Left lobe of liver (tissue), 2 donors: ENCODE data around the gene ZNF341. TPM values are rescaled to one million over a fixed set of nuclear protein-coding genes. Genes with fewer than 3 reads are reported as not detected.
"Not testable (repeated sequence)": the region's sequence is repeated elsewhere in the genome, so short reads cannot be mapped to it uniquely, and the experiment has no call there.

ENCODE experiments used
- ATAC-seq: fragments of 200-7000 bp; cut with Tn5 transposase; one replicate; pipeline ENCODE4 v1.9.1; 2020; ENCODE audit warnings: mild to moderate bottlenecking, moderate library complexity
- DNase-seq: peaks from one replicate; pipeline ENCODE4 v3.0.0-alpha.2; 2020; ENCODE audit warnings: low spot score
- total RNA-seq: library from RNA; stranded (reverse); gene quantifications from one replicate; pipeline ENCODE4 v1.2.1, GENCODE V29; 2021
- donor health status: DM: no; HTN: no; CAD: no; lungs with moderate emphysema.
- donor health status: DM: no; HTN: yes; CAD: no.

Gene ZNF341
- total RNA-seq, 1 donor from 2014 or later, result 1.5 TPM

- DNase-seq (peak; percentile 56), ATAC-seq (peak; percentile 66)
These were observed 60.3 kb downstream of the ZNF341 start for GRCh38 chr20:33791959-33792597.

GRCh38 chr20:33792598-33792989 lies 60.8 kb downstream of the ZNF341 start:
- ATAC-seq, DNase-seq: not testable (repeated sequence)

GRCh38 chr20:33793011-33793931 lies 61.5 kb downstream of the ZNF341 start:
- ATAC-seq (no peak), DNase-seq (no peak)

GRCh38 chr20:33796263-33796906 lies 64.6 kb downstream of the ZNF341 start:
- DNase-seq (no peak), ATAC-seq (no peak)

- ATAC-seq (no peak), DNase-seq (no peak)
These were observed 65.2 kb downstream of the ZNF341 start for GRCh38 chr20:33796907-33797544.

- ATAC-seq, result no peak
- no peak for DNase-seq
These were observed 66.6 kb downstream of the ZNF341 start for GRCh38 chr20:33798444-33798843.

GRCh38 chr20:33803921-33804337 lies 72.1 kb downstream of the ZNF341 start:
- ATAC-seq, result no peak
- DNase-seq, result no peak

- ATAC-seq (no peak), DNase-seq (no peak)
These were observed 76.6 kb downstream of the ZNF341 start for GRCh38 chr20:33808388-33808787.

GRCh38 chr20:33810259-33810658 lies 78.5 kb downstream of the ZNF341 start:
- DNase-seq, result no peak
- no peak for ATAC-seq

GRCh38 chr20:33810885-33811775 lies 79.3 kb downstream of the ZNF341 start, which contains the start of gene CHMP4B:
Gene CHMP4B, plus strand, starts transcription at chr20:33811348. Its CDS starts 121 bp downstream, at chr20:33811469.
- ATAC-seq, result peak; percentile 95
- DNase-seq, result peak; percentile 100

- peak; percentile 8 for ATAC-seq
- peak; percentile 48 for DNase-seq
These were observed 80.0 kb downstream of the ZNF341 start for GRCh38 chr20:33811776-33812151.

- DNase-seq, result peak; percentile 51
- peak; percentile 4 for ATAC-seq
These were observed 80.5 kb downstream of the ZNF341 start for GRCh38 chr20:33812152-33812849.

GRCh38 chr20:33812908-33813462 lies 81.2 kb downstream of the ZNF341 start:
- ATAC-seq (peak; percentile 9), DNase-seq (no peak)

GRCh38 chr20:33814238-33814712 lies 82.5 kb downstream of the ZNF341 start:
- ATAC-seq, result peak; percentile 1
- no peak for DNase-seq

GRCh38 chr20:33815671-33816070 lies 83.9 kb downstream of the ZNF341 start:
- no peak for ATAC-seq
- DNase-seq, result no peak

- ATAC-seq, result no peak
- no peak for DNase-seq
These were observed 84.4 kb downstream of the ZNF341 start for GRCh38 chr20:33816191-33816590.

- ATAC-seq, result no peak
- DNase-seq, result no peak
These were observed 85.6 kb downstream of the ZNF341 start for GRCh38 chr20:33817411-33817810.

GRCh38 chr20:33819456-33819855 lies 87.7 kb downstream of the ZNF341 start:
- DNase-seq (no peak), ATAC-seq (no peak)

- ATAC-seq (peak; percentile 53), DNase-seq (no peak)
These were observed 88.6 kb downstream of the ZNF341 start for GRCh38 chr20:33820362-33820761.
